Loucy (cell line): ENCODE data around the gene SLC25A41.

Source experiments
- CTCF ChIP-seq: fragments of 200-600 bp; sonication (generic); conservative IDR thresholded peaks from 2 replicates; pipeline ENCODE4 v1.5.1; 2014; ENCODE audit warnings: mild to moderate bottlenecking, antibody characterized with exemption, low read length
- EZH2phosphoT487 ChIP-seq: fragments of 200-600 bp; IDR thresholded peaks from 2 replicates; pipeline ENCODE4 v1.6.1; 2018; ENCODE audit warnings: antibody characterized with exemption, mild to moderate bottlenecking, moderate library complexity, borderline replicate concordance

GRCh38 chr19:6379744-6380143, 53.8 kb downstream of the SLC25A41 start:
- TF ChIP-seq CTCF: no peak
- no peak for TF ChIP-seq EZH2phosphoT487
